Measurements from ENCODE around the gene HBG2. TPM values are rescaled to one million over a fixed set of nuclear protein-coding genes. Genes with fewer than 3 reads are reported as not detected.
"Not testable (repeated sequence)": the region's sequence is repeated elsewhere in the genome, so short reads cannot be mapped to it uniquely, and the experiment has no call there.

The HBG2 gene
- not detected in 2 replicates for total RNA-seq

DNA sequence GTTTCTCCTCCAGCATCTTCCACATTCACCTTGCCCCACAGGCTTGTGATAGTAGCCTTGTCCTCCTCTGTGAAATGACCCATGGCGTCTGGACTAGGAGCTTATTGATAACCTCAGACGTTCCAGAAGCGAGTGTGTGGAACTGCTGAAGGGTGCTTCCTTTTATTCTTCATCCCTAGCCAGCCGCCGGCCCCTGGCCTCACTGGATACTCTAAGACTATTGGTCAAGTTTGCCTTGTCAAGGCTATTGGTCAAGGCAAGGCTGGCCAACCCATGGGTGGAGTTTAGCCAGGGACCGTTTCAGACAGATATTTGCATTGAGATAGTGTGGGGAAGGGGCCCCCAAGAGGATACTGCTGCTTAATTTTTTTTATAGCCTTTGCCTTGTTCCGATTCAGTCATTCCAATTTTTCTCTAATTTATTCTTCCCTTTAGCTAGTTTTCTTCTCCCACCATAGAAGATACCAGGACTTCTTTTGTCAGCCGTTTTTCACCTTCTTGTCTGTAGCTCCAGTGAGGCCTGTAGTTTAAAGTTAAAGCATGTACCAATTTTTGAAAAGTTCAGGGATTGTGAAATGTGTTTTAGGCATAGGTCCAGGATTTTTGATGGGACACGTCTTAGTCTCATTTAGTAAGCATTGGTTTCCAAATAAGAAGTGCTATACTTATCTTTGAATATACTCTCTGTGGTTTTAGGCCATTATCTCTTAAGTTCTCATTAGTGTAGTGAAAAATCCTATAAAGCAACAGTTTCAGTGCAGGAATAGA is at the start of gene HBG2:
Gene HBG2, minus strand, starts transcription at position 136 of the 768 bp plus-strand sequence. Its CDS starts 53 bp downstream, at position 83.
- not testable (repeated sequence) for H3K4me3 ChIP-seq (ENCODE audit: low read depth, low read length); H3K27me3 ChIP-seq (ENCODE audit: control insufficient read depth, insufficient read depth, low read length); DNase-seq (ENCODE audit: low read depth); H3K36me3 ChIP-seq (ENCODE audit: control insufficient read depth, insufficient read depth, low read length)

DNA sequence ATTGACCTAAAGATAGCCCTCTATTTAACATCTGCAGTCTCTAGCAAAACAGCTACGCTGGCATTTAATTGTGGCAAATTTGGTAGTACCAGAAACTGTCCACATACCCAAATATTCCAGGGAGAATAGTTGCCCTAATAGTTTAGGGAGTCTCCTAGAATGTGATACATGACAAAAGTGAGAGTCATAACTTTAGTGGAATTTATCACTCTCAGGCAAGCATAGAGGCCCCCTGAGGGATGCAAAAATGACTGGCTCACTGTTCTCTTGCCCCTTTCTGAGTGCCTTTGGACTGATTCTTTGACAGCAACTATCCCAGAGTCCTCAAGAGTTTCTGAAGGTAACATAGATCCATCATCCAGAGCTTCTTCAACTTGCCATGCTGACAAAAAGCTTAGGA is 49.5 kb upstream of the HBG2 start:
- TF ChIP-seq, protein P1, sequence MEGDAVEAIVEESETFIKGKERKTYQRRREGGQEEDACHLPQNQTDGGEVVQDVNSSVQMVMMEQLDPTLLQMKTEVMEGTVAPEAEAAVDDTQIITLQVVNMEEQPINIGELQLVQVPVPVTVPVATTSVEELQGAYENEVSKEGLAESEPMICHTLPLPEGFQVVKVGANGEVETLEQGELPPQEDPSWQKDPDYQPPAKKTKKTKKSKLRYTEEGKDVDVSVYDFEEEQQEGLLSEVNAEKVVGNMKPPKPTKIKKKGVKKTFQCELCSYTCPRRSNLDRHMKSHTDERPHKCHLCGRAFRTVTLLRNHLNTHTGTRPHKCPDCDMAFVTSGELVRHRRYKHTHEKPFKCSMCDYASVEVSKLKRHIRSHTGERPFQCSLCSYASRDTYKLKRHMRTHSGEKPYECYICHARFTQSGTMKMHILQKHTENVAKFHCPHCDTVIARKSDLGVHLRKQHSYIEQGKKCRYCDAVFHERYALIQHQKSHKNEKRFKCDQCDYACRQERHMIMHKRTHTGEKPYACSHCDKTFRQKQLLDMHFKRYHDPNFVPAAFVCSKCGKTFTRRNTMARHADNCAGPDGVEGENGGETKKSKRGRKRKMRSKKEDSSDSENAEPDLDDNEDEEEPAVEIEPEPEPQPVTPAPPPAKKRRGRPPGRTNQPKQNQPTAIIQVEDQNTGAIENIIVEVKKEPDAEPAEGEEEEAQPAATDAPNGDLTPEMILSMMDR (IDR thresholded peaks at IDR 0.05; ENCODE audit: insufficient read depth, low read length, poor library complexity, severe bottlenecking): no peak
- no peaks in the 10 kb centered on the region for H3K36me3 ChIP-seq (ENCODE audit: control insufficient read depth, insufficient read depth, low read length)
- H3K4me3 ChIP-seq (ENCODE audit: low read depth, low read length): no peak overlapping the region
- DNase-seq (ENCODE audit: low read depth): no peak
- H3K27me3 ChIP-seq (ENCODE audit: control insufficient read depth, insufficient read depth, low read length): no peaks in the 10 kb centered on the region

- TF ChIP-seq, protein P1 (IDR thresholded peaks at IDR 0.05; ENCODE audit: insufficient read depth, low read length, poor library complexity, severe bottlenecking): no peak
- Histone ChIP-seq H3K4me3 (ENCODE audit: low read depth, low read length) (no peak overlapping the region), H3K36me3 (ENCODE audit: control insufficient read depth, insufficient read depth, low read length) (no peaks in the 10 kb centered on the region), H3K27me3 (ENCODE audit: control insufficient read depth, insufficient read depth, low read length) (no peaks in the 10 kb centered on the region)
- no peak for DNase-seq (ENCODE audit: low read depth)
Measured at GRCh38 chr11:5303626-5304025, 49.0 kb upstream of the HBG2 start.

GRCh38 chr11:5301846-5302245 is 47.3 kb upstream of the HBG2 start, which contains the start of gene OR51B4:
Gene OR51B4, minus strand, starts transcription at chr11:5301946. Its CDS starts 0 bp downstream, at chr11:5301946.
- no peak for DNase-seq (ENCODE audit: low read depth)

GRCh38 chr11:5300251-5300650 is 45.7 kb upstream of the HBG2 start:
- Histone ChIP-seq H3K27me3 (ENCODE audit: control insufficient read depth, insufficient read depth, low read length) (no peaks in the 10 kb centered on the region), H3K36me3 (ENCODE audit: control insufficient read depth, insufficient read depth, low read length) (no peaks in the 10 kb centered on the region), H3K4me3 (ENCODE audit: low read depth, low read length) (no peak overlapping the region)
- no peak for DNase-seq (ENCODE audit: low read depth)
- TF ChIP-seq, protein P1 (IDR thresholded peaks at IDR 0.05; ENCODE audit: insufficient read depth, low read length, poor library complexity, severe bottlenecking): no peak

More at GRCh38 chr11:5301846-5302245, 47.3 kb upstream of the HBG2 start, which contains the start of gene OR51B4:
- TF ChIP-seq, protein P1 (IDR thresholded peaks at IDR 0.05; ENCODE audit: insufficient read depth, low read length, poor library complexity, severe bottlenecking): no peak
- H3K4me3 ChIP-seq (ENCODE audit: low read depth, low read length): no peak within 1 kb of the TSS
- H3K36me3 ChIP-seq (ENCODE audit: control insufficient read depth, insufficient read depth, low read length): no peaks in the 10 kb centered on the region
- no peaks in the 10 kb centered on the region for H3K27me3 ChIP-seq (ENCODE audit: control insufficient read depth, insufficient read depth, low read length)

DNA sequence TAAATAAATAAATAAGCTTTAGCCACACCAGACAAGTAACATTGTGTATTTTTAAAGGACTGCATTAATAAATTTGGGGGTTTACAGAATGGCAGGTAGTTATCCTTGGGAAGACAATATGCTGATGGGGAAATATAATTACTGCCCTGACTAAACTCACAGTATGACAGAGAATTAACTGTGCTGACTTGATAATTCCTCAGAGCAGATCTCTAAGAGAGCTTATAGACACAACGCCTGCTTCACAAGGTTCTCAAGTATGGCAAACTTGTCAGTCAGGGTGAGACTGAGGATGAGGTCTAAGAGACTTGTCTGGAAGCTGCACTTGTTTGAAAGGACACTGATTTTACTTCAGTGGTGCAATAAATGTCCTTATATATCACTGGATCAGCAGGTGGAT is 43.9 kb upstream of the HBG2 start:
- no peak overlapping the region for H3K4me3 ChIP-seq (ENCODE audit: low read depth, low read length)
- DNase-seq (ENCODE audit: low read depth): no peak
- no peaks in the 10 kb centered on the region for H3K27me3 ChIP-seq (ENCODE audit: control insufficient read depth, insufficient read depth, low read length)
- no peaks in the 10 kb centered on the region for H3K36me3 ChIP-seq (ENCODE audit: control insufficient read depth, insufficient read depth, low read length)
- TF ChIP-seq, protein P1 (IDR thresholded peaks at IDR 0.05; ENCODE audit: insufficient read depth, low read length, poor library complexity, severe bottlenecking): no peak
